HepG2 (cell line): ENCODE measurements around the gene RER1. TPM values are rescaled to one million over a fixed set of nuclear protein-coding genes. Genes with fewer than 3 reads are reported as not detected.

Experiments
- ATAC-seq: fragments of 200-7000 bp; cut with Tn5 transposase; 3 replicates; pipeline ENCODE4 v1.9.1; 2020; ENCODE audit warnings: mild to moderate bottlenecking, moderate library complexity
- BruUV-seq: library from RNA; stranded (reverse); fragments of 400-500 nt; replicated peaks from 2 replicates; lab custom pipeline; 2021; lab: Mats Ljungman, UMichigan
- CTCF ChIA-PET: fragments of 300-600 bp; formaldehyde crosslinking; extraction: SDS; loops from one replicate; lab custom pipeline; 2021; ENCODE audit warnings: low total read pairs, inconsistent platforms, low intra/inter-chr PET ratio; lab: Yijun Ruan, JAX
- POLR2A ChIA-PET: fragments of 350-600 bp; sonication (Branson Sonifier 250); formaldehyde crosslinking; loops from one replicate; lab custom pipeline; 2020; ENCODE audit warnings: antibody characterized with exemption, inconsistent platforms; lab: Yijun Ruan, JAX
- DNase-seq: peaks from one replicate; pipeline ENCODE4 v3.0.0-alpha.2; 2015; ENCODE audit warnings: low spot score
- FAIRE-seq: peaks from 3 replicates; lab custom pipeline; 2011; peaks lifted over from hg19 to GRCh38; lab: Jason Lieb, UNC
- H2AFZ ChIP-seq: one replicate; pipeline ENCODE4 v1.6.1; 2011; ENCODE audit warnings: low read length, inconsistent platforms
- H3K27ac ChIP-seq: fragments of 300-600 bp; 3 replicates; pipeline ENCODE4 v1.8.0; 2011; ENCODE audit warnings: mixed run types, mild to moderate bottlenecking, mixed read lengths, low read length, inconsistent platforms; ENCODE audit not compliant: insufficient read depth; ENCODE audit errors: extremely low read length
- H3K27me3 ChIP-seq, 2 experiments: fragments of 200-600 bp in 1 of 2; 2 replicates in 1 of 2; 3 replicates in 1 of 2; pipeline versions ENCODE4 v1.6.0 to v1.8.0; 2011; ENCODE audit warnings: low read length in 2 of 2, mild to moderate bottlenecking in 2 of 2, moderate library complexity in 2 of 2, inconsistent platforms in 1 of 2; ENCODE audit not compliant: insufficient read depth in 2 of 2, control insufficient read depth in 1 of 2
- H3K36me3 ChIP-seq, 2 experiments: fragments of 200-600 bp in 1 of 2; replicated peaks in 1 of 2; 2 replicates in 1 of 2; 3 replicates in 1 of 2; pipeline versions ENCODE4 v1.5.1 to v1.8.0; 2011; ENCODE audit warnings: low read length in 2 of 2, inconsistent platforms in 1 of 2; ENCODE audit not compliant: insufficient read depth in 2 of 2, control insufficient read depth in 1 of 2
- H3K4me1 ChIP-seq: 2 replicates; pipeline ENCODE4 v1.5.1; 2012; ENCODE audit warnings: low read length, inconsistent platforms; ENCODE audit not compliant: insufficient read depth
- H3K4me2 ChIP-seq: 2 replicates; pipeline ENCODE4 v1.6.0; 2011; ENCODE audit warnings: low read depth, low read length, inconsistent platforms
- H3K4me3 ChIP-seq, 3 experiments: fragments of 200-600 bp in 1 of 3; sonication (generic), shearing (Covaris generic) in 1 of 3; replicated peaks in 1 of 3; 2 replicates each; pipeline ENCODE4 v1.5.1; 2011 to 2016; ENCODE audit warnings: low read length in 3 of 3, inconsistent platforms in 2 of 3, low read depth in 2 of 3, mild to moderate bottlenecking in 2 of 3, control low read depth in 1 of 3, mixed read lengths in 1 of 3; ENCODE audit not compliant: insufficient read depth in 1 of 3
- H3K79me2 ChIP-seq: one replicate; pipeline ENCODE4 v1.6.1; 2011; ENCODE audit warnings: low read length, inconsistent platforms; ENCODE audit not compliant: insufficient read depth
- H3K9ac ChIP-seq: 2 replicates; pipeline ENCODE4 v1.6.0; 2011; ENCODE audit warnings: mild to moderate bottlenecking, low read depth, low read length, inconsistent platforms; ENCODE audit not compliant: insufficient read depth
- H3K9me3 ChIP-seq: 2 replicates; pipeline ENCODE4 v1.5.1; 2012; ENCODE audit warnings: mild to moderate bottlenecking, low read length
- H4K20me1 ChIP-seq: 2 replicates; pipeline ENCODE4 v1.6.0; 2011; ENCODE audit warnings: inconsistent platforms, mild to moderate bottlenecking, low read length, moderate library complexity; ENCODE audit not compliant: insufficient read depth
- KAT8 ChIP-seq: IDR thresholded peaks from 2 replicates; pipeline ENCODE4 v1.6.1; 2016; ENCODE audit warnings: missing genetic modification reagents, missing compliant biosample characterization
- MAZ ChIP-seq, 2 experiments: sonication (generic) in 1 of 2; formaldehyde crosslinking in 1 of 2; IDR thresholded peaks; 2 replicates each; pipeline versions ENCODE4 v1.5.0 to v1.6.1; 2012 to 2020; ENCODE audit warnings: low read depth in 2 of 2, mild to moderate bottlenecking in 2 of 2, borderline replicate concordance in 1 of 2, improper control_type of control experiment in 1 of 2, low read length in 1 of 2, missing genetic modification reagents in 1 of 2, moderate library complexity in 1 of 2
- NR1H2 ChIP-seq: sonication (generic); formaldehyde crosslinking; IDR thresholded peaks from 2 replicates; pipeline ENCODE4 v1.8.1; 2022; ENCODE audit warnings: low read depth, missing genetic modification reagents, borderline replicate concordance
- RORA ChIP-seq: sonication (generic); formaldehyde crosslinking; IDR thresholded peaks from 2 replicates; pipeline ENCODE4 v1.5.0; 2020; ENCODE audit warnings: mild to moderate bottlenecking, missing genetic modification reagents, moderate library complexity
- SALL1 ChIP-seq: sonication (generic); formaldehyde crosslinking; IDR thresholded peaks from 2 replicates; pipeline ENCODE4 v1.8.0; 2022; ENCODE audit warnings: mild to moderate bottlenecking, missing genetic modification reagents
- SMAD9 ChIP-seq: sonication (generic); formaldehyde crosslinking; IDR thresholded peaks from 2 replicates; pipeline ENCODE4 v1.5.1; 2020; ENCODE audit warnings: mild to moderate bottlenecking, missing genetic modification reagents
- SUZ12 ChIP-seq: fragments of 150-350 bp; IDR thresholded peaks from 2 replicates; pipeline ENCODE4 v1.6.1; 2014; ENCODE audit warnings: low read depth, low read length
- ZFP91 ChIP-seq: sonication (generic); formaldehyde crosslinking; IDR thresholded peaks from 2 replicates; pipeline ENCODE4 v1.9.0; 2022; ENCODE audit warnings: missing genetic modification reagents, mild to moderate bottlenecking, borderline replicate concordance
- ZMYM2 ChIP-seq: sonication (generic); formaldehyde crosslinking; IDR thresholded peaks from 2 replicates; pipeline ENCODE4 v1.8.0; 2022; ENCODE audit warnings: mild to moderate bottlenecking, missing genetic modification reagents
- ZNF292 ChIP-seq: sonication (generic); formaldehyde crosslinking; IDR thresholded peaks from 2 replicates; pipeline ENCODE4 v1.8.1; 2022; ENCODE audit warnings: mild to moderate bottlenecking, low read depth, missing genetic modification reagents, borderline replicate concordance
- ZNF451 ChIP-seq: sonication (generic); formaldehyde crosslinking; IDR thresholded peaks from 2 replicates; pipeline ENCODE4 v1.5.0; 2020; ENCODE audit warnings: mild to moderate bottlenecking, missing genetic modification reagents
- ZNF503 ChIP-seq: sonication (generic); formaldehyde crosslinking; IDR thresholded peaks from 2 replicates; pipeline ENCODE4 v1.4.0; 2020; ENCODE audit warnings: missing genetic modification reagents
- ZNF552 ChIP-seq: sonication (generic); formaldehyde crosslinking; IDR thresholded peaks from 2 replicates; pipeline ENCODE4 v1.9.0; 2022; ENCODE audit warnings: missing genetic modification reagents, mild to moderate bottlenecking, borderline replicate concordance
- ZNF782 ChIP-seq: sonication (generic); formaldehyde crosslinking; IDR thresholded peaks from 2 replicates; pipeline ENCODE4 v1.4.0; 2020; ENCODE audit warnings: missing genetic modification reagents, mild to moderate bottlenecking, borderline replicate concordance
- WGBS: methylation state at CpG from one replicate; pipeline ENCODE4 v1.1.6; 2017; ENCODE audit warnings: low lambda C conversion rate; 5-methylcytosine and 5-hydroxymethylcytosine counted together
- in situ Hi-C: cut with HindIII; loops from 2 replicates; pipeline ENCODE4 v1.10.0; 2017; ENCODE audit warnings: low pct_unique_long_range_greater_than_20kb; ENCODE audit not compliant: extremely low pct_ligation_motif_present
- intact Hi-C: fragments of 100-400 bp; cut with micrococcal nuclease; formaldehyde crosslinking; loops from one replicate; pipeline ENCODE4 v1.10.0; 2022; ENCODE audit not compliant: unreplicated experiment
- polyA plus RNA-seq, 8 experiments: library from polyadenylated mRNA; depleted of rRNA in 3 of 8; stranded (reverse) in 7 of 8; unstranded in 1 of 8; fragments of >200 nt; fragmentation: Illumina TruSeq in 4 of 8; extraction: Trizol in 4 of 8; gene quantifications; 2 replicates each; pipeline versions ENCODE4 v1.2.1 to v1.2.3, GENCODE V29; 2011 to 2016; ENCODE audit warnings: low read depth in 4 of 8, missing spikeins in 1 of 8, mixed read lengths in 1 of 8; ENCODE audit not compliant: insufficient read depth in 1 of 8
- total RNA-seq, 5 experiments: library from RNA; depleted of rRNA; stranded (reverse); fragments of >200 nt; fragmentation: Illumina TruSeq; extraction: Trizol; gene quantifications; 2 replicates each; pipeline ENCODE4 v1.2.3, GENCODE V29; 2016; ENCODE audit warnings: low read depth in 1 of 5

The RER1 gene
- total and polyA plus RNA-seq, 2 of the 13 experiments (the other 11 are each of a cell fraction or from before 2014, with no cell fraction given) = 128 to 164 TPM

GRCh38 chr1:2353551-2354438 is 37.8 kb upstream of the RER1 start:
- H3K4me2 ChIP-seq = no peak overlapping the region
- in situ Hi-C loops (no loop called here), intact Hi-C loops (no loop called here)
- no peaks in the 10 kb centered on the region for H4K20me1 ChIP-seq
- FAIRE-seq (no peak), DNase-seq (no peak), ATAC-seq (no peak)
- no peak overlapping the region for H3K9ac ChIP-seq
- peaks cover 3 to 32% of the 10 kb centered on the region in 2 experiments for H3K27me3 ChIP-seq
- no TSS peak for BruUV-seq
- 64% methylated on average over 25 of the region's 28 CpGs for WGBS
- no peaks in the 10 kb centered on the region for H3K9me3 ChIP-seq
- ChIA-PET CTCF (no interaction called here), POLR2A (no interaction called here)
- H2AFZ ChIP-seq = no peak overlapping the region
- H3K27ac ChIP-seq = no peak overlapping the region
- no peaks in the 10 kb centered on the region for H3K36me3 ChIP-seq
- no peaks in the 10 kb centered on the region for H3K4me1 ChIP-seq
- no peak overlapping the region for H3K4me3 ChIP-seq
- no peaks in the 10 kb centered on the region for H3K79me2 ChIP-seq
- TF ChIP-seq ZNF552 (CRISPR knock-in tag) (no peak), SMAD9 (CRISPR knock-in tag) (no peak), ZNF292 (no peak), KAT8 (CRISPR knock-in tag) (no peak), ZMYM2 (CRISPR knock-in tag) (no peak), SUZ12 (no peak), MAZ (IDR thresholded peaks at IDR 0.05; ENCODE audit: borderline replicate concordance, low read depth, low read length) (no peak), MAZ (CRISPR knock-in tag; IDR thresholded peaks at IDR 0.05; ENCODE audit: low read depth) (no peak), SALL1 (CRISPR knock-in tag) (no peak), RORA (CRISPR knock-in tag) (no peak), NR1H2 (CRISPR knock-in tag) (no peak), ZNF451 (no peak), ZNF503 (CRISPR knock-in tag) (no peak), ZNF782 (CRISPR knock-in tag) (no peak), ZFP91 (CRISPR knock-in tag) (no peak)
